ENCODE results near the gene SYNC. TPM values are rescaled to one million over a fixed set of nuclear protein-coding genes. Genes with fewer than 3 reads are reported as not detected.
"Not testable (repeated sequence)": the region's sequence is repeated elsewhere in the genome, so short reads cannot be mapped to it uniquely, and the experiment has no call there.

SYNC gene
- total RNA-seq, 1 donor from 2014 or later: 13.9 TPM

GRCh38 chr1:32724678-32725614, 22.4 kb upstream of the SYNC start:
- DNase-seq (ENCODE audit: low read depth in 2 of 2): peak; percentile 48 to 93

- no peak for DNase-seq (ENCODE audit: low read depth in 2 of 2)
These were observed 17.2 kb upstream of the SYNC start for GRCh38 chr1:32719681-32720275.

- DNase-seq (ENCODE audit: low read depth in 2 of 2): no peak
These were observed 16.0 kb upstream of the SYNC start for GRCh38 chr1:32718527-32718926.

- no peak for DNase-seq (ENCODE audit: low read depth in 2 of 2)
These were observed 15.5 kb upstream of the SYNC start for GRCh38 chr1:32718036-32718435.

GRCh38 chr1:32717503-32717902, 14.9 kb upstream of the SYNC start:
- DNase-seq (ENCODE audit: low read depth in 2 of 2): no peak

- peak in 1 of 2 donors; percentile 50 for DNase-seq (ENCODE audit: low read depth in 2 of 2)
These were observed 14.0 kb upstream of the SYNC start for GRCh38 chr1:32716312-32717148.

- no peak for DNase-seq (ENCODE audit: low read depth in 2 of 2)
These were observed 13.3 kb upstream of the SYNC start for GRCh38 chr1:32715901-32716311.

- DNase-seq (ENCODE audit: low read depth in 2 of 2): no peak
These were observed 11.7 kb upstream of the SYNC start for GRCh38 chr1:32714277-32714676.

- no peak for DNase-seq (ENCODE audit: low read depth in 2 of 2)
These were observed 10.5 kb upstream of the SYNC start for GRCh38 chr1:32713081-32713480.

GRCh38 chr1:32711221-32711620, 8.7 kb upstream of the SYNC start:
- DNase-seq (ENCODE audit: low read depth in 2 of 2): not testable (repeated sequence)

- DNase-seq (ENCODE audit: low read depth in 2 of 2): no peak
These were observed 6.9 kb upstream of the SYNC start for GRCh38 chr1:32709476-32709875.

- DNase-seq (ENCODE audit: low read depth in 2 of 2): no peak
These were observed 6.5 kb upstream of the SYNC start for GRCh38 chr1:32709075-32709474.

- no peak for DNase-seq (ENCODE audit: low read depth in 2 of 2)
These were observed 3.9 kb upstream of the SYNC start for GRCh38 chr1:32706491-32706890.

GRCh38 chr1:32705516-32705915, 2.9 kb upstream of the SYNC start:
- DNase-seq (ENCODE audit: low read depth in 2 of 2): no peak

- DNase-seq (ENCODE audit: low read depth in 2 of 2): no peak
These were observed 1.1 kb upstream of the SYNC start for GRCh38 chr1:32703479-32704291.

GRCh38 chr1:32701951-32702598, 495 bp downstream of the SYNC start:
- DNase-seq (ENCODE audit: low read depth in 2 of 2): peak; percentile 21 to 24

- DNase-seq (ENCODE audit: low read depth in 2 of 2): peak; percentile 22 to 32
These were observed 1.1 kb downstream of the SYNC start for GRCh38 chr1:32701421-32701911.

GRCh38 chr1:32696996-32697395, 5.6 kb downstream of the SYNC start:
- DNase-seq (ENCODE audit: low read depth in 2 of 2): not testable (repeated sequence)

- no peak for DNase-seq (ENCODE audit: low read depth in 2 of 2)
These were observed 6.5 kb downstream of the SYNC start for GRCh38 chr1:32696041-32696440.
